GM21529 (cell line): ENCODE measurements around the gene ST3GAL3.
"Not testable (repeated sequence)": the region's sequence is repeated elsewhere in the genome, so short reads cannot be mapped to it uniquely, and the experiment has no call there.

Experiments
- ATAC-seq: cut with Tn5 transposase; IDR thresholded peaks from one replicate; pipeline ENCODE4 v1.9.1; 2021; ENCODE audit not compliant: unreplicated experiment

The ST3GAL3 gene

GRCh38 chr1:43753422-43753821 is 46.1 kb downstream of the ST3GAL3 start:
- no peak for ATAC-seq

GRCh38 chr1:43754892-43755291 is 47.6 kb downstream of the ST3GAL3 start:
- no peak for ATAC-seq

GRCh38 chr1:43757343-43758053 is 50.2 kb downstream of the ST3GAL3 start:
- no peak for ATAC-seq

DNA sequence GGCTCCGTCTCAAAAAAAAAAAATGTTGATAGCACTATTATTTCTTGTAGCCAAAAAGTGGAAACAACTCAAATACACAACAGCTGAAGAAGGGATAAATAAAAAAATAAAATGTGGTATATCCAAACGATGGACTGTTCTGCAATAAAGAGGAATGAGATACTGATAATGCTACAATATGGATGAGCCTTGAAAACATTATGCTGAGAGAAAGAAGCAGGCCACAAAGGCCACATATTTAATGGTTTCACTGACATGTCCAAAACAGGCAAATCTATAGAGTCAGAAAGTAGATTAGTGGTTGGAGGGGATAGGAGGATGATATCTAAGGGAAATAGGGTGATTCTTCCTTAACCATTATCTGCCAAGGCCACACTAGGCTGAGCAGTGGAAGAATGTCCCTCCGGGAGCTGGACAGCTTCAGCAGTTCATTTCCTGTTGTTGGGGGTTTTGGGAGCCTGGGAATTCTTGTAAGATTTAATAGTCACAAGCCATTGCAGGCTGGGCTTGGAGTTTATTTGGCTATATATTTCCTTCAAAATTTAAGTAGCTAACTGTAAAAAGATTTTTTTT is 53.5 kb downstream of the ST3GAL3 start:
- no peak for ATAC-seq

GRCh38 chr1:43763497-43763973 is 56.2 kb downstream of the ST3GAL3 start:
- ATAC-seq, result no peak

DNA sequence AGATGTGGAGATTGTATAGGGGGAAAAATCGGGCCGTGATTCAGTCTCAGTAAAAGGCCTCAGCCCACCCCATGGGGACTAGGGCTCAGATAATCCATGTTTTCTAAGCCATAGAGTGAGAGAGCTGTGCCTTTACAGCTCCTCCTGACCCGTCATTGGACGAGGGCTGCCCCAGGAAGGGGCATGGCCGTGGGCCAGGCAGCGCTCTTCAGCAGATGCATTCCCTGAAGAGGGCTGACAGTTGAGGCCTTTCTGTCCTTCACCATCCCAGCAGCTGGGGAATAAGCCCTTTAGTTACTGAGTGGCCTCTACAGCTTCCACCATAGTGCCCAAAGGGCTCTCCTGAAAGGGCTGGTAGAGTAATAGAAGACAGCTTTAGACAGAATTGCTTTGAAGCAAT is 57.2 kb downstream of the ST3GAL3 start:
- ATAC-seq, result no peak

- ATAC-seq, result no peak
Measured at GRCh38 chr1:43766086-43766784, 58.9 kb downstream of the ST3GAL3 start.

- no peak for ATAC-seq
Measured at GRCh38 chr1:43766818-43767525, 59.6 kb downstream of the ST3GAL3 start.

GRCh38 chr1:43768168-43768567 is 60.8 kb downstream of the ST3GAL3 start:
- no peak for ATAC-seq

GRCh38 chr1:43769350-43769908 is 62.1 kb downstream of the ST3GAL3 start:
- no peak for ATAC-seq

- no peak for ATAC-seq
Measured at GRCh38 chr1:43770111-43770510, 62.8 kb downstream of the ST3GAL3 start.

- ATAC-seq, result no peak
Measured at GRCh38 chr1:43772978-43773377, 65.6 kb downstream of the ST3GAL3 start.

DNA sequence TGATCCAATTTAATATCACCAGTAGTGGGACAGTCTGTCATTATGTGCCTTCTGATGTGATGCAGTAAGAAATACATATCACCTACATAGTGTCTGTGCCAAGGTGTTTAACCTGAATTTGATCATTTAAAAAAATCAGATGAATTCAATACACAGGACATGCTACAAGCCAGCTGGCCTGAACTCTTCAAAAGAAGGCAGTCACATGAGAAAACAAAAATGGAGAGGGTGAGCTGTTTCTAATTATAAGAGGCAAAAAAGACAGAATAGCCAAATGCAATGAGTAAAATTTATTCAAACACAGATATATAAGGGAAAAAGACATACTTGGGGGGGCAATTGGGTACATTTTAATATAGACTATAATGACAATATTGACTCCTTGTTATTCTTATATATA is 66.5 kb downstream of the ST3GAL3 start:
- no peak for ATAC-seq

GRCh38 chr1:43774359-43774758 is 67.0 kb downstream of the ST3GAL3 start:
- no peak for ATAC-seq

DNA sequence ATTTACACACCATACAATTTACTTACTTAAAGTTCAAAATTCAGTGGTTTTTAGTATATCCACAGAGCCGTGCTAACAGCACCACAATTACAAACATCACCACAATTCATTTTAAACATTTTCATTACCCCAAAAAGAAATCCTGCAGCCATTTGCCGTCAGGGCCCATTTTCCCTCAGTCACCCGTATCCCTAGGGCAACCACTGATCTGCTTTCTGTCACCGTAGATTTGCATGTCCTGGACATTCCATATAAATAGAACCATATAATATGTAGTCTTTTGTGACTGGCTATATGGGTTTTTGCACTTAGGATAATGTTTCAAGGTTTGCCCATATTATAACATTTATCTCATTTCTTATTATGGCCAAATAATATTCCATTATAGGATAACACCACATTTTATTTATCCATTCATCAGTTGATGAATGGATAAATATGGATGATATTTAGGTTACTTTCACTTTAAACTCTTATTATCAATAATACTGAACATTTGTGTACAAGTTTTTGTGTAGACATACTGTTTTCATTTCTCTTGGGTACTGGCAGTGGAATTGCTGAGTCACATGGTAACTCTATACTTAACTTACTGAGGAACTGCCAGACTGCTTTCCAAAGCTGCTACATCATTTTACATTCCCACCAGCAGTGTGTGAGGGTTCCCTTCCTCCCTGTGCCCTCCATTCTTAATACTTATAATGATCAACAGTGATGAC is 68.9 kb downstream of the ST3GAL3 start:
- no peak for ATAC-seq

DNA sequence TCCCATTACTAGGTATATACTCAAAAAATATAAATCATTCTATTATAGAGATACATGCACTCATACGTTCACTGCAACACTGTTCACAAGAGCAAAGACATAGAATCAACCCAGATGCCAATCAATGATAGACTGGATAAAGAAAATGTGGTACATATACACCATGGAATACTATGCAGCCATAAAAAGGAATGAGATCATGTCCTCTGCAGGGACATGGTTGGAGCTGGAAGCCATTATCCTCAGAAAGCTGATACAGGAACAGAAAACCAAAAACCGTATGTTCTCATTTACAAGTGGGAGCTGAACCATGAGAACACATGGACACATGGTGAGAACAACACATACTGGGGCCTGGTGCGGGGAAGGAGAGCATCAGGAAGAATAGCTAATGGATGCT is 70.6 kb downstream of the ST3GAL3 start:
- ATAC-seq, result not testable (repeated sequence)

DNA sequence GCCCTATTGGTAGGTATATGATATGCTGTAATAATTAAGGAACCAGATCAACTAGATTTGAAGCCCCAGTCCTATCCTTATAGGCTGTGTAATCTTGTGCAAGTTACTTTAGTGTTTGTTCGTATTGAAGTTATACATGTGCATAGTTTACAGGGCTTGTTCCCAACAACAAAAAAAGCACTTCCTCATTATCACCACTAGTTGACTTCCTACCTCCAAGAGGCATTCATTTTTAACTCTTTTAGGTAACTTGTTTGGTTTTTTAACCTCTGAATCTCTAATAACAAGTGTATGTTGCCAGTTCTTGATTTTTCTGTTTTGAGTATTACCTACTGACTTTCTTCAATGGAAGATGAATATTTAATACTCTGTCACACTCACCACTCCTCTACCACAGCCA is 71.9 kb downstream of the ST3GAL3 start:
- no peak for ATAC-seq

DNA sequence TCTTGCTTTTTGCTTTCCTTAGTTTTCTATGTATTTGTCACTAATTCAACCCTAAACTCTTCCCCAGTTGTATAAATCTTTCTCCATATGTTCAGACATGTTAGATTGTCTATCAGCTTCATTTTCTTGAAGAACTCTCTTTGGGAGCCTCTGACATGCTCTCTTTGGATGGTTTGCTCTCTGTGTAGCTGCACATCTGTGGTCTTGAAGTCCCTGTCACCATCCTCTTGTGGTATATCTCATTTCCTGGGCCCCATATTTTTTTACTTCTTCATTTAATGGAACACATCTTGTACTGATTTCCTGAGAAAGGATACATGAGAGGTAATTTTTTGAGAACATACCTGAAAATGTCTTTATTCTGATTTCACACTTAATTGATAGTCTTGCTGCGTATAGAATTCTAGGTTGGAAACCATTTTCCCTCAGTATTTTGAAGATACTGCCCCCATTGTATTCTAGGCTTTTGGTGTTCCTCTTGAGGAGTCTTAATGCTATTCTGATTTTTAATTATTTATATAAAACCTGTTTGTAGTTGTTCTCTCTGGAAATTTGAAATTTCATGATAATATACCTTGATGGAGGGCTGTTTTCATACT is 72.6 kb downstream of the ST3GAL3 start:
- no peak for ATAC-seq

DNA sequence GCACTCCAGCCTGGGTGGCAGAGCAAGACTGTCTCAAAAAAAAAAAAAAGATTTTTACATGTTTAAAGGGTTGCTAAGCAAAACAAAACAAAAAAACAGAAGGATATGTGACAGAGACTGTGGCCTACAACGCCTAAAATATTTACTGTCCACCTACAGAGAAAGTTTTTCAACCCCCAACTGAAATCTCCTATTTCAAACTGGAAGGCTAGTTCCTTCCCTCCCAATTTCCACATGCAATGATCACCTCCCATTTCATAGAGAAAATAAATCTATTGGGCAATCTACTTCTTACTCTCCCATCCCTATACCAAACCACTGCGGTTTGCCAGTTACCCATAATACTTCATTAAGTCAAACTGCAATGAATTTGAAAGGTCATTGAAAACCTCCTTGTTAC is 74.2 kb downstream of the ST3GAL3 start:
- ATAC-seq, result no peak

DNA sequence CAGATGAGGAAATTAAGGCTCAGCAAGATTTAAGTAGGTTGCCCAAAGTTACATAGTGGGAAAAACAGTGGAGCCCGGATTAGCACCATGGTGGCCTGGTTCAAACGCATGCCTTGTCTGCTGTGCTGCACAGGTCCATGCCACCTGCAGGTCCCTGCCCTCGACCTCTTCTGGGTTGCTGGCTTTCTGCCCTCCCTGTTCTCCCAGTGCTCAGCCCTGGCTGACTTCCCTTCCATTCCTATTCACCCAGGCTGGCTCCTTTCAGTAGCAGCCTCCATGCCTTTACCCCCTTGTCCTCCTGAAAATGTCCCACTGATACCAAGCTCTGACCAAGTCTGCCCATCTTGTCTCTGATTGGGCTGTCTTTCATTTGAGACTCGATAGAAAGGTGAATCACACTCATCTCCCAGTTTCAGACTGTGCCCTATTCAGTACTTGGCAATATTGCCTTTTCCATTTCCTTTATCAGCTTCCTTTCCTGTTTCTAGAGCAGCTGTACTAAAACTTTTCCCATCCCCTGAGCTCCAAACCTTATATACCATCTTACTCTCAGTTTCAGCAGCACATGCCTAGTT is 75.8 kb downstream of the ST3GAL3 start:
- no peak for ATAC-seq
